OCI-LY3 (cell line): ENCODE measurements around the gene FANCC.

ENCODE experiments used
- EZH2phosphoT487 ChIP-seq: fragments of 200-600 bp; shearing (Covaris generic); IDR thresholded peaks from 2 replicates; pipeline ENCODE4 v1.6.1; 2018; ENCODE audit warnings: antibody characterized with exemption, mixed run types, low read depth
- TF ChIP-seq, protein P1 (sequence below): fragments of 200-600, 300-600 bp; sonication (generic); IDR thresholded peaks from 2 replicates; pipeline ENCODE4 v1.5.1; 2014; ENCODE audit warnings: antibody characterized with exemption, low read length, low read depth

- TF ChIP-seq, protein P1, sequence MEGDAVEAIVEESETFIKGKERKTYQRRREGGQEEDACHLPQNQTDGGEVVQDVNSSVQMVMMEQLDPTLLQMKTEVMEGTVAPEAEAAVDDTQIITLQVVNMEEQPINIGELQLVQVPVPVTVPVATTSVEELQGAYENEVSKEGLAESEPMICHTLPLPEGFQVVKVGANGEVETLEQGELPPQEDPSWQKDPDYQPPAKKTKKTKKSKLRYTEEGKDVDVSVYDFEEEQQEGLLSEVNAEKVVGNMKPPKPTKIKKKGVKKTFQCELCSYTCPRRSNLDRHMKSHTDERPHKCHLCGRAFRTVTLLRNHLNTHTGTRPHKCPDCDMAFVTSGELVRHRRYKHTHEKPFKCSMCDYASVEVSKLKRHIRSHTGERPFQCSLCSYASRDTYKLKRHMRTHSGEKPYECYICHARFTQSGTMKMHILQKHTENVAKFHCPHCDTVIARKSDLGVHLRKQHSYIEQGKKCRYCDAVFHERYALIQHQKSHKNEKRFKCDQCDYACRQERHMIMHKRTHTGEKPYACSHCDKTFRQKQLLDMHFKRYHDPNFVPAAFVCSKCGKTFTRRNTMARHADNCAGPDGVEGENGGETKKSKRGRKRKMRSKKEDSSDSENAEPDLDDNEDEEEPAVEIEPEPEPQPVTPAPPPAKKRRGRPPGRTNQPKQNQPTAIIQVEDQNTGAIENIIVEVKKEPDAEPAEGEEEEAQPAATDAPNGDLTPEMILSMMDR, result peak; percentile 86
- TF ChIP-seq EZH2phosphoT487, result no peak
Observed at GRCh38 chr9:95127249-95128176, 190.0 kb downstream of the FANCC start.
